A549 (cell line): Measurements from ENCODE around the gene FAM32A. TPM values are rescaled to one million over a fixed set of nuclear protein-coding genes. Genes with fewer than 3 reads are reported as not detected.

Experiments used
- ATAC-seq, 2 experiments: fragments of 200-7000 bp in 1 of 2; fragments of >200 bp in 1 of 2; cut with Nextera tagmentation in 1 of 2; cut with Tn5 transposase in 1 of 2; 3 replicates each; pipeline versions ENCODE4 v1.8.0 to v1.9.1; 2018 to 2020; ENCODE audit warnings: mild to moderate bottlenecking in 1 of 2, moderate library complexity in 1 of 2
- CTCF ChIA-PET: fragments of 300-600 bp; sonication (Branson Sonifier 250); formaldehyde crosslinking; extraction: SDS; loops from one replicate; lab custom pipeline; 2021; ENCODE audit warnings: antibody characterized with exemption, inconsistent platforms; lab: Yijun Ruan, JAX
- POLR2A ChIA-PET: fragments of 350-600 bp; formaldehyde crosslinking; extraction: SDS; loops from one replicate; lab custom pipeline; 2021; ENCODE audit warnings: antibody characterized with exemption, inconsistent platforms; lab: Yijun Ruan, JAX
- DNase-seq, 2 experiments: peaks; one replicate each; pipeline versions ENCODE4 v3.0.0 to v3.0.0-alpha.2; 2011 to 2016; ENCODE audit warnings: low read depth in 1 of 2, low spot score in 1 of 2
- FAIRE-seq: peaks from 2 replicates; lab custom pipeline; 2011; peaks lifted over from hg19 to GRCh38; lab: Jason Lieb, UNC
- H3K27ac ChIP-seq, 2 experiments: fragments of >200 bp; sonication (Bioruptor Twin); formaldehyde crosslinking; 3 replicates each; pipeline ENCODE4 v1.5.1; 2016 to 2017
- H3K4me1 ChIP-seq: fragments of >200 bp; sonication (Bioruptor Twin); formaldehyde crosslinking; 3 replicates; pipeline ENCODE4 v1.6.1; 2016
- H3K4me2 ChIP-seq: fragments of >200 bp; sonication (Bioruptor Twin); formaldehyde crosslinking; 3 replicates; pipeline ENCODE4 v1.6.1; 2016
- H3K4me3 ChIP-seq: fragments of >200 bp; sonication (Bioruptor Twin); formaldehyde crosslinking; 3 replicates; pipeline ENCODE4 v1.5.1; 2016
- H3K9me3 ChIP-seq: fragments of >200 bp; sonication (Bioruptor Twin); formaldehyde crosslinking; 3 replicates; pipeline ENCODE4 v1.6.1; 2016
- CBX2 ChIP-seq: fragments of 200-600 bp; sonication (generic); IDR thresholded peaks from 2 replicates; pipeline ENCODE4 v1.6.1; 2016; ENCODE audit warnings: low read depth, mild to moderate bottlenecking, borderline replicate concordance
- CBX8 ChIP-seq: fragments of 200-600 bp; sonication (generic); IDR thresholded peaks from 2 replicates; pipeline ENCODE4 v1.6.1; 2016
- CHD4 ChIP-seq: fragments of 200-600 bp; sonication (generic); IDR thresholded peaks from 2 replicates; pipeline ENCODE4 v1.6.1; 2016; ENCODE audit warnings: antibody characterized with exemption, mild to moderate bottlenecking, borderline replicate concordance
- E2F6 ChIP-seq: IDR thresholded peaks from 2 replicates; pipeline ENCODE4 v1.6.1; 2012; ENCODE audit warnings: low read depth, borderline replicate concordance
- ESRRA ChIP-seq: fragments of 150-350 bp; IDR thresholded peaks from 2 replicates; pipeline ENCODE4 v1.6.1; 2014; ENCODE audit warnings: mild to moderate bottlenecking, low read length, borderline replicate concordance
- FOSB ChIP-seq: fragments of 250-450 bp; sonication (Bioruptor Pico); IDR thresholded peaks from 2 replicates; pipeline ENCODE4 v1.5.0; 2020; ENCODE audit warnings: mild to moderate bottlenecking, moderate library complexity
- FOSL2 ChIP-seq, 2 experiments: fragments of 450-650 bp in 1 of 2; fragments of >200 bp in 1 of 2; sonication (Bioruptor Twin) in 1 of 2; formaldehyde crosslinking; IDR thresholded peaks; 2 replicates each; pipeline versions ENCODE4 v1.5.0 to v1.6.1; 2016 to 2020; ENCODE audit warnings: mild to moderate bottlenecking in 1 of 2, moderate library complexity in 1 of 2
- GATA3 ChIP-seq: IDR thresholded peaks from 2 replicates; pipeline ENCODE4 v1.6.1; 2012; ENCODE audit warnings: borderline replicate concordance
- HDAC2 ChIP-seq: fragments of 200-600 bp; sonication (generic); IDR thresholded peaks from 2 replicates; pipeline ENCODE4 v1.6.1; 2016
- HES2 ChIP-seq: fragments of >200 bp; sonication (Bioruptor Twin); formaldehyde crosslinking; IDR thresholded peaks from 2 replicates; pipeline ENCODE4 v1.6.1; 2016
- HEYL ChIP-seq: fragments of 250-450 bp; sonication (Bioruptor Pico); IDR thresholded peaks from 2 replicates; pipeline ENCODE4 v1.8.0; 2021; ENCODE audit warnings: mild to moderate bottlenecking, moderate library complexity
- MYC ChIP-seq: IDR thresholded peaks from 2 replicates; pipeline ENCODE4 v1.6.1; 2012; ENCODE audit warnings: mild to moderate bottlenecking, inconsistent platforms, low read length, improper control_type of control experiment, borderline replicate concordance
- PBX3 ChIP-seq: IDR thresholded peaks from 2 replicates; pipeline ENCODE4 v1.6.1; 2012
- PHF8 ChIP-seq: fragments of 200-600 bp; sonication (generic); IDR thresholded peaks from 2 replicates; pipeline ENCODE4 v1.6.1; 2016; ENCODE audit warnings: low read depth, mild to moderate bottlenecking, antibody characterized with exemption, moderate library complexity, borderline replicate concordance
- POLR2AphosphoS2 ChIP-seq: conservative IDR thresholded peaks from 2 replicates; pipeline ENCODE4 v1.6.1; 2012; ENCODE audit warnings: low read length, improper control_type of control experiment, inconsistent platforms
- RAD21 ChIP-seq, 2 experiments: fragments of >200 bp in 1 of 2; sonication (Bioruptor Twin) in 1 of 2; formaldehyde crosslinking in 1 of 2; IDR thresholded peaks in 1 of 2; conservative IDR thresholded peaks in 1 of 2; 2 replicates in 1 of 2; 3 replicates in 1 of 2; pipeline ENCODE4 v1.6.1; 2012 to 2018; ENCODE audit warnings: inconsistent platforms in 1 of 2
- RARB ChIP-seq: fragments of 250-450 bp; sonication (Bioruptor Pico); IDR thresholded peaks from 2 replicates; pipeline ENCODE4 v1.8.0; 2021; ENCODE audit warnings: mild to moderate bottlenecking, moderate library complexity
- RCOR1 ChIP-seq: fragments of 150-350 bp; IDR thresholded peaks from 2 replicates; pipeline ENCODE4 v1.6.1; 2014; ENCODE audit warnings: antibody characterized with exemption, low read length, low read depth
- RNF2 ChIP-seq: fragments of 200-600 bp; sonication (generic); IDR thresholded peaks from 2 replicates; pipeline ENCODE4 v1.6.1; 2016; ENCODE audit warnings: low read depth, mild to moderate bottlenecking, antibody characterized with exemption, moderate library complexity, borderline replicate concordance
- TP53 ChIP-seq: fragments of 250-450 bp; sonication (Bioruptor Pico); IDR thresholded peaks from 2 replicates; pipeline ENCODE4 v1.5.0; 2021; ENCODE audit warnings: mild to moderate bottlenecking, moderate library complexity
- ZNF302 ChIP-seq: fragments of 250-450 bp; sonication (Bioruptor Pico); IDR thresholded peaks from 2 replicates; pipeline ENCODE4 v1.9.0; 2021; ENCODE audit warnings: inconsistent platforms, mild to moderate bottlenecking, moderate library complexity
- ZSCAN20 ChIP-seq: fragments of 250-450 bp; sonication (Bioruptor Pico); IDR thresholded peaks from 2 replicates; pipeline ENCODE4 v1.8.0; 2022; ENCODE audit warnings: mild to moderate bottlenecking, moderate library complexity
- WGBS: methylation state at CpG from one replicate; pipeline ENCODE4 v1.1.6; 2017; ENCODE audit errors: missing lambda C conversion rate; 5-methylcytosine and 5-hydroxymethylcytosine counted together
- polyA plus RNA-seq, 4 experiments: library from polyadenylated mRNA; depleted of rRNA in 3 of 4; stranded (reverse); fragments of >200 nt; fragmentation: RNase III in 1 of 4; extraction: RNeasy Plus Mini Kit Qiagen cat#74134 plus additional on column Dnase treatment in 1 of 4; gene quantifications; 2 replicates in 3 of 4; 3 replicates in 1 of 4; pipeline ENCODE4 v1.2.3, GENCODE V29; 2011 to 2017
- TF ChIP-seq, protein P1 (sequence below): fragments of >200 bp; sonication (Bioruptor Twin); formaldehyde crosslinking; IDR thresholded peaks from 3 replicates; pipeline ENCODE4 v1.5.1; 2016
- TF ChIP-seq, protein P2 (sequence below): IDR thresholded peaks from 2 replicates; pipeline ENCODE4 v1.6.1; 2012
- TF ChIP-seq, protein P3 (sequence below): fragments of 150-350 bp; IDR thresholded peaks from 2 replicates; pipeline ENCODE4 v1.6.1; 2014; ENCODE audit warnings: low read depth, mild to moderate bottlenecking, low read length

Gene FAM32A
- polyA plus RNA-seq, 2 of the 4 experiments (the other 2 are of a cell fraction), result 80.8 to 108 TPM

DNA sequence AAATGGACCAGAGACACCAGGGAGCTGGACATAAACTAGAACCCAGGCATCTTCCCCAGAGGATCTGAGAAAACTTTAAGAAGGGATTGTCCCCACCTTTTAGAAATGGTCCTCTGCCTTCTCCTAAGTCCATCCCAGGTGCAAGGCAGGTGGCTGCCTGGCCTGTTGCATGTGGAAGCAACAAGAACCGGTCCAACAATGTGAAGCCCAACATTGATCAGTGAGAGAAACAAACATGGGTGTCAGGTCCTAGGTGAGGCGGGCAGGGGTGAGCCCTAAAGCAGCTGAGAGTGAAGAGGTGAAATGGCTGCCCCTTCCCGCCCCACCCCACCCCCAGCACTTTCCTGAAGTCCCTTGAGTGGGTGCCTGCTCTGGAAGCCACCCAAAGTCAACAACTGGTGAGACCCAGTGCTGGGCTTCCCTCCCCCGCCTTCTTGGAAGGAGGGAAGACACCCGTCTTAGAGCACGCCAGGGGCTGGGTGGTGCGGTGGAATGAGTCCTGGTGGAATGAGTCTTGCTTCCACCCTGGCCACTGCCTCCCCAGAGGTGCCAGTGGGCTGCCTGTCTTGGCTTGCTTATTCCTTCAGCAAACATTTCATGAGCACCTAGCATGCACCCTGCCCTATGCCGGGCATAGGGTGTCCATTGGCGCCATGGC lies 14.2 kb downstream of the FAM32A start:
- WGBS, result 78% methylated on average over 5 of the region's 9 CpGs
- FAIRE-seq, result no peak
- no peak for DNase-seq

DNA sequence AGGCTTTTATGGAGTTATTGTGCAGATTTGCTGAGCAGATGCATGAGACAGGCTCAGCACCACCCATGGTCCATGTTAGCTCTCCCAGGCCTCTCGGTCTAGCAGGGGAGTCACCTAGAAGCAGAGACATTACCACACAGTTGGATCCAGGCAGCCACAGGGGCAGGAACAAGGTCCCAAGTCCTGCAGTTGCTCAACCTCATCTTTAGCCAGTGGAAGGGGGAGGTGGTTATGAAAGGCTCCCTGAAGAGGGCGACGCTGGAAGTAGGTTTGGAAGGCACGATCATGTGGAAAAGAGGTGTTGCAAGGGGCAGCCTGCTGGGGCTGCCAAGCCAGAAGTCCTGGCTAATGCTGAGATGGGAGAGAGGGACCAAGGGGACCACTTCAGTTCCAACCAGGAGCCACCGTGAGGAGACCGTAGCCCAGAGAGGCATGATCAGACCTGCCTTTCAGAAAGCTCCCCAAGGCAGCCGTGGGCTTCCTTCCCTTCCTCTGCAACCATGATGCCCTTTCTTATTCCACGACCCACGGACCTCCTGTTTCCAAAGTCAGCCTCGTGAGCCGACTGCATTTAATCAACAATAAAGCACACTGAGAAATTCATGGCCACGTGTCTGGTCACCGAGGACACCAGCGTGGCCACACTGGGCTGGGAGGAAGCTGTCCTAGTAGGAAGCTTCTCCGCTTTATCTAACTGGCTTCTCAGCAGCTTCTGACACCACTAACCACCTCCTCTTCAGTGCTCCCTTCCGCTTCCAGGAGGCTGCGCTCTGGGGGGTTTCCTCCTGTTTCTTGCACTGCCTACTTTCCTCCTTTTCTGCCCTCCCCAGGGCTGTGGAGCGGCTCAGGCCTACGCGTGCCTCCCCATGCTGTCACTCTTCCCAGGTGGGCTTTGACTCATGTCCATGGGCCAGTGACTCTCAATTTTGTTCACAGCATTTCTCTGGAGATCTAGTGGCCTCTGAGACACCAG lies 15.1 kb downstream of the FAM32A start:
- H3K4me1 ChIP-seq, result peaks cover 27% of the 10 kb centered on the region
- FAIRE-seq, result no peak
- CTCF ChIA-PET, result interaction anchor here (1.1 kb wide), 1 partner anchor 23 kb away, joined by 3 read pairs; no protein-coding TSS in a partner anchor
- ATAC-seq, result no peak
- peak in 1 of 2 experiments; percentile 35 for DNase-seq
- no peaks in the 10 kb centered on the region for H3K9me3 ChIP-seq
- TF ChIP-seq, protein P1, sequence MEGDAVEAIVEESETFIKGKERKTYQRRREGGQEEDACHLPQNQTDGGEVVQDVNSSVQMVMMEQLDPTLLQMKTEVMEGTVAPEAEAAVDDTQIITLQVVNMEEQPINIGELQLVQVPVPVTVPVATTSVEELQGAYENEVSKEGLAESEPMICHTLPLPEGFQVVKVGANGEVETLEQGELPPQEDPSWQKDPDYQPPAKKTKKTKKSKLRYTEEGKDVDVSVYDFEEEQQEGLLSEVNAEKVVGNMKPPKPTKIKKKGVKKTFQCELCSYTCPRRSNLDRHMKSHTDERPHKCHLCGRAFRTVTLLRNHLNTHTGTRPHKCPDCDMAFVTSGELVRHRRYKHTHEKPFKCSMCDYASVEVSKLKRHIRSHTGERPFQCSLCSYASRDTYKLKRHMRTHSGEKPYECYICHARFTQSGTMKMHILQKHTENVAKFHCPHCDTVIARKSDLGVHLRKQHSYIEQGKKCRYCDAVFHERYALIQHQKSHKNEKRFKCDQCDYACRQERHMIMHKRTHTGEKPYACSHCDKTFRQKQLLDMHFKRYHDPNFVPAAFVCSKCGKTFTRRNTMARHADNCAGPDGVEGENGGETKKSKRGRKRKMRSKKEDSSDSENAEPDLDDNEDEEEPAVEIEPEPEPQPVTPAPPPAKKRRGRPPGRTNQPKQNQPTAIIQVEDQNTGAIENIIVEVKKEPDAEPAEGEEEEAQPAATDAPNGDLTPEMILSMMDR, result no peak
- TF ChIP-seq POLR2AphosphoS2 (no peak), MYC (no peak), ZSCAN20 (CRISPR knock-in tag) (no peak), RARB (no peak), CBX8 (no peak)
- TF ChIP-seq, protein P2, sequence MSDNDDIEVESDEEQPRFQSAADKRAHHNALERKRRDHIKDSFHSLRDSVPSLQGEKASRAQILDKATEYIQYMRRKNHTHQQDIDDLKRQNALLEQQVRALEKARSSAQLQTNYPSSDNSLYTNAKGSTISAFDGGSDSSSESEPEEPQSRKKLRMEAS, result no peak
- peak overlapping the region; percentile 97 for H3K4me2 ChIP-seq
- no peak overlapping the region for H3K4me3 ChIP-seq
- H3K27ac ChIP-seq, result 0 out of 6 replicates have a peak overlapping the region, but pooled peaks of 1 of the 2 experiments have one; percentile 26
- WGBS, result 86% methylated on average over 19 of the region's 20 CpGs
- POLR2A ChIA-PET, result no interaction called here

More for the DNA sequence above, 14.2 kb downstream of the FAM32A start:
- Histone ChIP-seq H3K9me3 (no peaks in the 10 kb centered on the region), H3K27ac (peak overlapping the region in 1 of 2 experiments; percentile 96; a peak in 3 of 6 replicates), H3K4me2 (peak overlapping the region; percentile 97), H3K4me3 (peak overlapping the region; percentile 88; the same call in 1 of the 3 replicates), H3K4me1 (peaks cover 27% of the 10 kb centered on the region)
- TF ChIP-seq PHF8 (no peak), FOSB (CRISPR knock-in tag) (no peak), TP53 (CRISPR knock-in tag) (no peak), ESRRA (no peak)
- ChIA-PET POLR2A (interaction anchor here (1.2 kb wide), 1 partner anchor 14 kb away, joined by 3 read pairs; the partner anchor contains the start of gene FAM32A), CTCF (interaction anchor here (0.6 to 1.1 kb wide), 2 partner anchors 24 to 49 kb away, joined by 3 read pairs; no protein-coding TSS in a partner anchor)
- no peak for ATAC-seq

DNA sequence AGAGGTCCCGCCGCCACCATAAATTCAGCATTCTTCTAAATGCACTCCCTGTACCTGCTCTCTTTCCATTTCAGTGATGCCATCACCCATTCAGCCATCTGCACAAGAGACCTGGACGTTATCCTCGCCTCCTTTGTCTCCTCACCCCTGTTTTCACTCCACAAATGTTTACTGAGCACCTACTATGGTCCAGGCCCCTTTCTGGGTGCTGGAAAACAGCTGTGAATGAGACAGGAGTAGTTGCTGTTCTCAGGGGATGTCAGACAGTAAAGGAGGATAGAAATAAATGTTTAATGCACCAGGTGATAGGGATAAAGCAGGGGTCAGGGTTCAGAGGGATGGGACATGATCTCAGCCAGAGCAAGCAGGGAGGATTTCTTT lies 15.8 kb downstream of the FAM32A start:
- Histone ChIP-seq H3K4me1 (peaks cover 26% of the 10 kb centered on the region), H3K4me3 (no peak overlapping the region), H3K4me2 (no peak overlapping the region), H3K9me3 (no peaks in the 10 kb centered on the region), H3K27ac (no peak overlapping the region)
- ChIA-PET POLR2A (no interaction called here), CTCF (no interaction called here)
- ATAC-seq, result no peak
- 97% methylated on average over 4 of the region's 4 CpGs for WGBS
- no peak for FAIRE-seq
- DNase-seq, result no peak
- no peak for TF ChIP-seq E2F6
- TF ChIP-seq, protein P3, sequence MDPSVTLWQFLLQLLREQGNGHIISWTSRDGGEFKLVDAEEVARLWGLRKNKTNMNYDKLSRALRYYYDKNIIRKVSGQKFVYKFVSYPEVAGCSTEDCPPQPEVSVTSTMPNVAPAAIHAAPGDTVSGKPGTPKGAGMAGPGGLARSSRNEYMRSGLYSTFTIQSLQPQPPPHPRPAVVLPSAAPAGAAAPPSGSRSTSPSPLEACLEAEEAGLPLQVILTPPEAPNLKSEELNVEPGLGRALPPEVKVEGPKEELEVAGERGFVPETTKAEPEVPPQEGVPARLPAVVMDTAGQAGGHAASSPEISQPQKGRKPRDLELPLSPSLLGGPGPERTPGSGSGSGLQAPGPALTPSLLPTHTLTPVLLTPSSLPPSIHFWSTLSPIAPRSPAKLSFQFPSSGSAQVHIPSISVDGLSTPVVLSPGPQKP, result no peak
- no peak for TF ChIP-seq CBX2
- no peak for TF ChIP-seq HDAC2
- TF ChIP-seq ZNF302 (CRISPR knock-in tag), result no peak
- no peak for TF ChIP-seq RAD21 (conservative IDR thresholded peaks at IDR 0.05 in 1 of 2, IDR thresholded peaks at IDR 0.05 in 1 of 2)
- TF ChIP-seq RARB, result no peak
- no peak for TF ChIP-seq HEYL (CRISPR knock-in tag)
- TF ChIP-seq HES2, result no peak
- no peak for TF ChIP-seq RNF2
- no peak for TF ChIP-seq PBX3
- TF ChIP-seq RCOR1, result no peak
- TF ChIP-seq FOSL2 (IDR thresholded peaks at IDR 0.05), result no peak
- no peak for TF ChIP-seq FOSL2 (CRISPR knock-in tag; IDR thresholded peaks at IDR 0.05)
- TF ChIP-seq CHD4, result no peak
- no peak for TF ChIP-seq GATA3
